ENCODE results near the gene ZNF423. TPM values are rescaled to one million over a fixed set of nuclear protein-coding genes. Genes with fewer than 3 reads are reported as not detected.

ZNF423 gene
- total and polyA plus RNA-seq, 10 donors = 0.36 to 7.0 (median 3.7) TPM

GRCh38 chr16:49779979-49780378, 75.9 kb downstream of the ZNF423 start:
- H3K27me3 ChIP-seq (replicated peaks in 1 of 7) = no peaks in the 10 kb centered on the region
- no peak for DNase-seq
- H3K4me1 ChIP-seq = peaks cover 0 to 39% (median 12%) of the 10 kb centered on the region in 6 donors
- H3K9me3 ChIP-seq = no peaks in the 10 kb centered on the region
- no peak overlapping the region for H3K27ac ChIP-seq
- no peak overlapping the region for H3K4me3 ChIP-seq
- WGBS, 5 donors = 51 to 77% (median 55%) methylated on average over 4 to 7 of the region's 7 CpGs
- TF ChIP-seq CTCF (IDR thresholded peaks at IDR 0.05 in 8 of 11, conservative IDR thresholded peaks at IDR 0.05 in 3 of 11) = no peak
- no peak for TF ChIP-seq POLR2A (IDR thresholded peaks at IDR 0.05)
- no peak for TF ChIP-seq POLR2AphosphoS5 (IDR thresholded peaks at IDR 0.05)
- H3K36me3 ChIP-seq = no peaks in the 10 kb centered on the region
- intact Hi-C loops (cut with DNase I; ENCODE audit: low total_unique reads) = no loop called here

DNA sequence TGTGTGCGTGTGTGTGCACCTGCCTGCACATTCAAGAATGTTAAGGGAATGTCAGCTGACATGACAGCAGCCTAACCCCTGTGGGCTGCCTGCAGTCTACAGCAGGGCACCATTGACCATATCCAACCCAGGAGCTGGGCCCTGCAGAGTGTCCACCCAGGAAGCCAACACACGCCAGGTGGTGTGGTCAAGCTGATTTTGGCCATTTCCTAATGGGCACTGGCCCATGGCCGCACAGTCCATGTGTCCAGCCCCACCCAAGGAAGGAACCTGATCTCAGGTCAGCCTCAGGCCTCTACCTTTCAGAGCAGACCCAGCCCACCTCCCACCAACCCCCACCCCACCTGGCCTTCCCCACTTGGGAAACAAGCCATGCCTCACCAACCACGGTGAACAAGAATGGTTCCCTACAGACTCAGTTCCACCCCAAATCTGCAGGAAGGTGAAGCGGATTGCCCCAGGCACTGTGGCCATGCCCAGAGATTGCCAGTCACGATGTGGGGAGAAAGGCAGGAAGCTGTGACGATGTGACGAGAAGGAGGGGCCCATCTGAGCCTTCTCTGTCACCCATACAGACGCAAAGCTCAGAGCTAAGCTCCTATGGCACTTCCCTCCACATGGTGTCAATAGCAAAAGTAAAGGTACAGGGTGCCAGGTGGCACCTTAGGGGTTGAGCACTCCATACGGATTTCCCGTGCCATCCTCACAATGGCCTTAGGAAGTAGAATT, 77.5 kb downstream of the ZNF423 start:
- Histone ChIP-seq H3K36me3 (no peaks in the 10 kb centered on the region), H3K4me3 (no peak overlapping the region), H3K27me3 (replicated peaks in 1 of 7) (no peaks in the 10 kb centered on the region), H3K4me1 (peaks cover 0 to 55% (median 24%) of the 10 kb centered on the region in 6 donors), H3K9me3 (no peaks in the 10 kb centered on the region), H3K27ac (no peak overlapping the region)
- intact Hi-C loops (cut with DNase I; ENCODE audit: low total_unique reads) = no loop called here
- TF ChIP-seq POLR2AphosphoS5 (IDR thresholded peaks at IDR 0.05) (no peak), CTCF (IDR thresholded peaks at IDR 0.05 in 8 of 11, conservative IDR thresholded peaks at IDR 0.05 in 3 of 11) (no peak), POLR2A (IDR thresholded peaks at IDR 0.05) (no peak)
- no peak for DNase-seq
- 52 to 72% (median 66%) methylated on average over 9 to 11 of the region's 11 CpGs for WGBS, 5 donors

DNA sequence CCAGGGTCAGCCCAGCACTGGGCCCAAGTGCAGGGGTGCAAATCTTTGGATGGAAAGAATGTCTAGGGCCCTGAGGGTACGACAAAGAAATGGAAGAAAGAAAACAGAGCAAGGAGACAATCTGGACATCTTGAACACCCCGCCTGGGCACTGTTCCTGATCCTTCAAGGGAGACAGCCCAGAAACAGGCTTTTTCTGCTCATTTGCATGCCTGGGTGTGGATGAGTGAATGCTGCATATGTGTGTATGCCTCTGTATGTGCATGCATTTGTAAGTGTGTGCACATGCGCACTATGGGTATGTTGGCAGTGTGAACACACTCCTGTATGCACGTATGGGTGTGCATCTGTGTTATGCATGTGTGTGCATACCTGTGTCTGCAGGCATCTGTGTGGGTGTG, 79.2 kb downstream of the ZNF423 start:
- Histone ChIP-seq H3K36me3 (no peaks in the 10 kb centered on the region), H3K27ac (peak overlapping the region in 4 of 8 donors; percentile 39 to 67 (median 58)), H3K27me3 (replicated peaks in 1 of 7) (no peaks in the 10 kb centered on the region), H3K4me1 (peaks cover 0 to 57% (median 24%) of the 10 kb centered on the region in 6 donors), H3K9me3 (no peaks in the 10 kb centered on the region), H3K4me3 (no peak overlapping the region)
- no peak for TF ChIP-seq POLR2AphosphoS5 (IDR thresholded peaks at IDR 0.05)
- no peak for TF ChIP-seq POLR2A (IDR thresholded peaks at IDR 0.05)
- TF ChIP-seq CTCF (IDR thresholded peaks at IDR 0.05 in 8 of 11, conservative IDR thresholded peaks at IDR 0.05 in 3 of 11) = no peak
- 82 to 90% (median 84%) methylated on average over 4 of the region's 4 CpGs for WGBS, 5 donors
- DNase-seq = no peak
- intact Hi-C loops (cut with DNase I; ENCODE audit: low total_unique reads) = no loop called here

- Histone ChIP-seq H3K9me3 (no peaks in the 10 kb centered on the region), H3K4me1 (peaks cover 0 to 55% (median 24%) of the 10 kb centered on the region in 6 donors), H3K4me3 (no peak overlapping the region), H3K27me3 (replicated peaks in 1 of 7) (no peaks in the 10 kb centered on the region), H3K27ac (peak overlapping the region in 5 of 8 donors; percentile 29 to 67 (median 51)), H3K36me3 (no peaks in the 10 kb centered on the region)
- intact Hi-C loops (cut with DNase I; ENCODE audit: low total_unique reads) = no loop called here
- DNase-seq = no peak
- TF ChIP-seq POLR2AphosphoS5 (IDR thresholded peaks at IDR 0.05) = peak in 2 of 3 donors; percentile 60 to 68
- no peak for TF ChIP-seq POLR2A (IDR thresholded peaks at IDR 0.05)
- no peak for TF ChIP-seq CTCF (IDR thresholded peaks at IDR 0.05 in 8 of 11, conservative IDR thresholded peaks at IDR 0.05 in 3 of 11)
- 50 to 67% (median 61%) methylated on average over 12 to 16 of the region's 16 CpGs for WGBS, 5 donors
Measured at GRCh38 chr16:49776085-49776595, 79.8 kb downstream of the ZNF423 start.
